Stimulated activated CD8-positive, alpha-beta memory T cell treated with anti-CD3 and anti-CD28 coated beads, Interleukin-15, amount 100 ng/mL, for 48 hours (primary cell): ENCODE data around the gene SLC9B2.
"Not testable (repeated sequence)": the region's sequence is repeated elsewhere in the genome, so short reads cannot be mapped to it uniquely, and the experiment has no call there.

Source experiments
- DNase-seq, 2 donors: peaks; one replicate each; pipeline ENCODE4 v3.0.0-alpha.2; 2020; ENCODE audit warnings: low read depth in 2 of 2

Gene SLC9B2

DNA sequence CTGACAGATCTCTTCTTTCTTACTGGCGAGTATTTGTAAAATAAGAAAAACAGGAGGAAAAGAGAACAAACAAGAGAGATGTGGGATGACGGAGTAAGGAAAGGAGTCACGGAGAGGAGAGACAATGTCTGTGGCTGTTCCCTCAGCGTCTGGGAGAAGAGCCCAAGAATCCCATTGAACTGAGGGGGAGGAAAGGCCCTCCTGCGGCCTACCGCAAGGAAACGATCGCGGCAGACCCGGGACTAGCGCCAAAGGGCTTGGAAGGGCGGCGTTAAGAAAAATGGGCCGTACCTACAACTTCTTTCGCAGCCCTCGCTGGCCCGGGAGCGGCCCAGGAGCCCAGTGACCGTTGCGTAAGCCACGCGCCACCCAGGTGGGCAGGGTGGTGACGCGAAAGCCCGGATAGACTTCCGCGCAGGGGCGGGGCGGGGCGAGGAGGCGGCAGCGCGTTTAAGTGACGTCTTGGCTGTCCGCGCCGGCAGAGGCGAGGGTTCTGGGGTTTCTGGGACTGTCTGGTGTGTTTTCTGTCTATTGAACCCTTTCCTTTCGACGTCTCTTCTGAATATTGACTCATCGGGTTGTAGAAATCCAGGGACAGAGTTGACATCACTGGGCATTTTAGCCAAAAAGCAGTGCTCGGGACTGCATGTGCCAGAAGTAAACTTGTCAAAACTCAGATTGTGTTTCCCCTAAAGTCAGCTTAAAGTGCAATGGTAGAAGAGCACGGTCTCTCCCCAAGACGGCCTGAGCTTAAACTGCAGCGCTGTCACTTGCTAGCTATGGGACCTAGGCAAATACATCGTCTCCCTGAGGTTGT is 57.0 kb downstream of the SLC9B2 start, which contains the start of gene SLC9B1:
Gene SLC9B1, minus strand, starts transcription at position 398 of the 817 bp plus-strand sequence. CDS start 27,994 bp downstream, outside the sequence.
- peak; percentile 91 to 94 for DNase-seq

DNA sequence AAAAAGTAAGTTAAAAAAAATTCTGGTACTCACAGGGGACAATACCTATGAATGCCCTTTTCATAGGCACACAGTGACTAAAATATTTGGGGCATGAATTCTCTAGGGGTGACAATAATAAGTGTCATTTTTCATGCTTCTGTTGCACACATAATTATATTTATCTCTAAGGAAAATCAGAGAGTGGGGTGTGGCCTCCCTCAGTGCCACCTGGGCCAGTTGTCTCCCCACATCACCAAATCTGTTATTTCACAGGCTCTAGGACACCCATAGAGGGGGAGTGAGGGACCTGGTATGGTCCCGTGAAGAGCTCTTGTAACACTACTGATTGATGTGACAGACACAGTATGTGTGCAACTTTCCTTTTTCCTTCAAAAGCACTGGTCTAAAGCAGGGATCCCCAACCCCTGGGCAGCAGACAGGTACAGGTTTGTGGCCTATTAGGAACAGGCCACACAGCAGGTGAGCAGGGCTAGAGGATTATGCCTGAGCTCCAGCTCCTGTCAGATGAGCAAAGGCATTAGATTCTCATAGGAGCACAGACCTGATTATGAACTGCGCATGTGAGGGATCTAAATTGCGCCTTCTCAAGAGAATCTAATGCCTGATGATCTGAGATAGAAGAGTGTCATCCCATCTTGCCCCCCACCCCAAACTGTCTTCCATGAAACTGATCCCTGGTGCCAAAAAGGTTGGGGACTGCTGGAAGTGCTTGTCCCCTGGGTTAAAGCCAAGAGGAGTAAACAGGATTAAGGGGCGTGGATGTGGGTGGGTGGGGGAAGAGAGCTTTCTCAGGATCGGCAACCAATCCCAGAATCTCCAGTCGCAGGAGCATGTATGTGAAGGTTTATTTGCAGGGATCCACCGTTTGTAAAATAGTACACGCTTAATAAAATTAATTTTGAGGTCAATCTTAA is 57.9 kb downstream of the SLC9B2 start:
- no peak for DNase-seq

DNA sequence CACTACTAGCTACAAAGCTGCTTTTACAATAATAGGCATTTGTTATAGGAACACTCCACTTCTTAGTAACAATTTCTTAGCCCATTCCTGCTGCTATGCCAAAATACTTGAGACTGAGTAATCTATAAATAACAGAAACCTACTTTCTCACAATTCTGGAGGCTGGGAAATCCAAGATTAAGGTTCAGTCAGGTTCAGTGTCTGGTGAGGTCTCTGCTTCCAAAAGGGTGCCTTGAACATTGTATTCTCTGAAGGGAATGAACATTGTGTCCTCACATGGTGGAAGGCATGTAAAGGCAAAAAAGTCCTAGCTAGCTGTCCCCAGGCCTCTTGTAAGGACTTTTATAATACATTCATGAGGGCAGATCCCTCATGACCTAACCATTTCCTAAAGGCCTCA is 64.0 kb downstream of the SLC9B2 start:
- DNase-seq: no peak

DNA sequence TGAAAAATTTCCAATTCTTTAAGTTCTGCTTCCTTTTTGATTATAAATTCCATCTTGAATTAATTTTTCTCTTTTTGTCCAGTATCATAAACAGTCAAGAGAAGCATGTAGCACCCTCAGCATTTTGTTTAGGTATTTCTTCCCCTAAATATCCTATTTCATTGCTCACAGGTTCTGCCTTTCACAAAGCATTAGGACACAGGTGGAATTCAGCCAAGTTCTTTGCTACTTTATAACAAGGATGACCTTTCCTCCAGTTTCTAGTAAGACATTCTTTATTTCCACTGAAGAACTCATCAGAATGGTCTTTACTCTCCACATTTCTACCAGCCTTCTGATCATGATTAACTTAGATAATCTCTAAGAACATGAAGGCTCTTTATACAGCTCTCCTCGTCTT is 64.5 kb downstream of the SLC9B2 start:
- DNase-seq: no peak

DNA sequence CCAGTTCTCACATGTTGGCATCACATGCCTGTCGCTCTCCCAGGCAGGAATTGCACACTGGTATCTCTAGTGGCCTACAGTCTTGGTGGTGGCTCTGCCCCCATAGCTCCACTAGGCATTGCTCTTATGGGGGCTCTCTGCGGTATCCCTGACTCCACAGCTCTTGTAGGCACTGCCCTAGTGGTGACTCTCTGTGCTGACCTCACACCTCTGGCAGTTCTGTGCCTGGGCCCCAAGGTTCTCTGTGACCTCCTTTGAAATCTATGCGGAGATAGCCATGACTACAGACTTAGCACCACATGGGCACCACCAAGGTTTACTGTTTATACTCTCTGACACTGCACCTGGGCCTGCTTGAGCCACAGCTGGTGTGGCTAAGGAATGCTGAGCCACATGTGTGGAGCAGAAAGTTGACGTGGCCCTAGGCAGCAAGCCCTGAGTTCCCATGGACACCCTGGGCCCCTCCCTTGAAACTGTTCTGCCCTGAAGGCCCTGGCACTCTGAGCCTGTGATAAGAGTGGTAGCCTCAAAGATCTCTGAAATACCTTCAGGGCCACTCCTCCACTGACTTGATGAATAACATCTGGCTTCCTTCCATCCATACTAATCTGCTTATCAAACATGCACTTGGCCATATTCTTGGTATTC is 65.1 kb downstream of the SLC9B2 start:
- no peak for DNase-seq

DNA sequence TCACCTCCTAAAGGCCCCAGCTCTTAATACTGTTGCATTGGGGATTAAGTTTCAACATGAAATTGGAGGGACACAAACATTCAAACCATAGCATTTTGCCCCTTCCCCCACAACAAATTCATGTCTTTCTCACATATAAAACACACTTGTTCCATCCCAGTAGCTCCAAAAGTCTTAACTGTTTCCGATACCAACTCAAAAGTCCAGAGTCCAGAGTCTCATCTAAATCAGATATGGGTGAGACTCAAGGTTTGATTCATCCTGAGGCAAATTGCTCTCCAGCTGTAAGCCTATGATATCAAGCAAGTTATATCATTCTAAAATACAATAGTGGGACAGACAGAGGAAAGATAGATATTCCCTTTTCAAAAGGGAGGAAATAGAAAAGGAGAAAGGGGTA is 65.8 kb downstream of the SLC9B2 start:
- no peak for DNase-seq

DNA sequence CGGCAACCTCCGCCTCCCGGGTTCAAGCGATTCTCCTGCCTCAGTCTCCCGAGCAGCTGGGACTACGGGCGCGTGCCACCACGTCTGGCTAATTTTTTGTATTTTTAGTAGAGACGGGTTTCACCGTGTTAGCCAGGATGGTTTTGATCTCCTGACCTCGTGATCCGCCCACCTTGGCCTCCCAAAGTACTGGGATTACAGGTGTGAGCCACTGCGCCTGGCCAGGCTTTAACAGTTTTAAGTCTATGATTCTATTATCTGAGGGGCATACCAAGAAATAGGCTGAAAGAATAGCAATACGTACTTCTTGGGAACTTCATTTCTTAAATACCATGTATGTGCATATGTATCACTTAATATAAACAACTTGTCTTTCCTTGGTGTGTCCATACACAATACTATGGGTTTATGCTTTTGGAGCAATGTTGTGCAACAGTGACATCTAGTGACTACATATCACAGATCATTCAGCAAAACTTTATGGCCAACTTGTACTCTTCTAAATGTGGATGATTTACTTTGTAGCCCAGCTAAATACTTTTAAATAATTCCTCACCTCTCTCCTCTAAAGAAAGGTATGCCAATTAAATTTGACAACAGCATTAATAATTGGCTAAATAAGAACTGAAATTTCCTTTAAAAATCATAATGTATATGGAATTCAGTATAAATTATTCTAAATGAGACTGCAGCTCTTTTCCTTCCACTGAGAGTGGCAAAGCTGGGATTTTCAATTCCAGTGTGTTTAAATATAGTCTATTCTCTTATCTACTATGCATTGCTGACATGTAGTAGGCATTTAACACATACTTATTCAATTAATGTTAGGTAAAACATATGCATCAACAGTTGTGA is 67.5 kb downstream of the SLC9B2 start:
- no peak for DNase-seq

DNA sequence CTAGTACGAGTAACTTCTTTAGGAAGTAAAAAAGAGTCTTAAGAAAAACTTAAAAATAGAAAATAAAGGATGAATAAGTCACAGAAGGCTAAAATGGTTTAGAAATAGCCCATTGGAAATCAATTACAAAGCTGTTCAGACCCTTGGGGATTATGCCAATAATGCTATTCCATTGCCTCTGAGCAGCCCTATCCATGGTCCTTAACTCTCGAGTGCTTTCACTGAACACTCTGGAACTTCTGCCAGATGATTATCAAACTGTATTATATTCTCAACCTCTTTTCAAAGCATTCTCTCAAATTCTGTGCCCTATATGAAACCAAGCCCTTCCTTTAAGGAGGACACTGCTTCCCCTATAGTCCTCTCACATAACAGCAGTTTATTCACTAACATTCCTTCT is 74.0 kb downstream of the SLC9B2 start:
- DNase-seq: no peak

- no peak for DNase-seq
Measured at GRCh38 chr4:102994803-102995202, 81.8 kb downstream of the SLC9B2 start.

GRCh38 chr4:102993985-102994384 is 82.6 kb downstream of the SLC9B2 start:
- DNase-seq: not testable (repeated sequence)

DNA sequence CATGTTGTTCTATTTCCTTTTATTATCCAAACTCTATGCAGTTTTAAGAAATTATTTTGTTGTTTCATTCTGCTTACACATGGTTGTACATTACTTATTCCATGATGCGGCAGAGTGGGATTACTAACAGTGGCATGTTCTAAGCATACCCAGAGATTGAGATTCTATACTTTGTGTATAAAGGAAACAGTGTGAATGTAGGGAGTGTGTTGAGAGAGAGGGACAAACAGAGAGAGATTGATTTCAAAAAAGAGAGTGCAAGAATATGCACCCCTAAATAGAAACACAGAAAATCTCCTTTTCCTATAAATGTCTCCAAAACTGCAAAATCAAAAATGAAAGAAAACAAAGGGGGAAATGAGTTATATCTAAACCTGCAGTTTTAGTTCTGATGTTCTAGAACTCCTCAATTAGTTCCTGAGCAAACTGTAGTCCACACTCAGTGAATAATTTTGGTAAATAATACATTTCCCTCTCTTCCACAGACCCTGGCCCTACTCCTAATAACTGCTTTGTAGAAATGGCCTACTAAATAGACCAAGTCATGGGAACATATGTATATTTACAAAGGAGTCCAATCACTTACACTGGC is 88.0 kb downstream of the SLC9B2 start:
- no peak for DNase-seq

DNA sequence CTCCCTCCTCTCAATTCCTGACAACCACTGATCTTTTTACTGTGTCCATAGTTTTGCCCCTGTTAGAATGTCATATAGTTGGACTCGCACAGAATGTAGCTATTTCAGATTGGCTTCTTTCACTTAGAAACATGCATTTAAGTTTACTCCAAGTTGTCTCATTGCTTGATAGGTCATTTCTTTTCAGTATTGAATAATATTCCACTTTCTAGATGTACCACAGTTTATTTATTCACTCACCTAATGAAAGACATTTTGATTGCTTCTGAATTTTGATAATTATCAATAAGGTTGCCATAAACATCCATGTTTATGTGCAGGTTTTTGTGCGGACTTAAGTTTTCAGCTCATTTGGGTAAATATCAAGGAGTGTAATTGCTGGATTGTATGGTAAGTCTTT is 95.6 kb downstream of the SLC9B2 start:
- DNase-seq: no peak
